Neural progenitor cell (in vitro differentiated cells): ENCODE results near the gene PLBD1. TPM values are rescaled to one million over a fixed set of nuclear protein-coding genes. Genes with fewer than 3 reads are reported as not detected.

ENCODE experiments used
- DNase-seq: peaks from one replicate; pipeline ENCODE4 v3.0.0-alpha.2; 2016; ENCODE audit warnings: low spot score
- H2AFZ ChIP-seq: fragments of 200-600 bp; sonication (generic); replicated peaks from 2 replicates; pipeline ENCODE4 v1.6.1; 2016; ENCODE audit warnings: antibody characterized with exemption
- H3F3A ChIP-seq: fragments of 200-600 bp; sonication (generic); 2 replicates; pipeline ENCODE4 v1.6.1; 2016; ENCODE audit warnings: antibody characterized with exemption, low read depth
- H3K27ac ChIP-seq: fragments of 200-600 bp; sonication (generic); 2 replicates; pipeline ENCODE4 v1.5.1; 2016; ENCODE audit warnings: mild to moderate bottlenecking
- H3K27me3 ChIP-seq: fragments of 200-600 bp; sonication (generic); 2 replicates; pipeline ENCODE4 v1.6.1; 2016; ENCODE audit warnings: mild to moderate bottlenecking, moderate library complexity
- H3K36me3 ChIP-seq: fragments of 200-600 bp; sonication (generic); 2 replicates; pipeline ENCODE4 v1.5.1; 2016
- H3K4me1 ChIP-seq: fragments of 200-600 bp; sonication (generic); 2 replicates; pipeline ENCODE4 v1.6.1; 2016; ENCODE audit warnings: mixed run types
- H3K4me2 ChIP-seq: fragments of 200-600 bp; sonication (generic); 2 replicates; pipeline ENCODE4 v1.6.1; 2016
- H3K4me3 ChIP-seq: fragments of 200-600 bp; sonication (generic); 2 replicates; pipeline ENCODE4 v1.5.1; 2016
- H3K79me2 ChIP-seq: fragments of 200-600 bp; sonication (generic); 2 replicates; pipeline ENCODE4 v1.6.1; 2016; ENCODE audit warnings: low read depth
- H3K9ac ChIP-seq: fragments of 200-600 bp; sonication (generic); 2 replicates; pipeline ENCODE4 v1.6.1; 2016
- H3K9me3 ChIP-seq: fragments of 200-600 bp; sonication (generic); 2 replicates; pipeline ENCODE4 v1.5.1; 2016; ENCODE audit warnings: low read depth
- H4K20me1 ChIP-seq: fragments of 200-600 bp; sonication (generic); 2 replicates; pipeline ENCODE4 v1.6.1; 2016; ENCODE audit warnings: low read depth
- H3K27ac Mint-ChIP-seq: 3 replicates; pipeline ENCODE4 v1.8.0; 2021; ENCODE audit warnings: mixed read lengths
- H3K27me3 Mint-ChIP-seq: 2 replicates; pipeline ENCODE4 v1.8.0; 2022; ENCODE audit warnings: low read depth, mild to moderate bottlenecking, inconsistent platforms, moderate library complexity, mixed read lengths; ENCODE audit not compliant: insufficient read depth
- H3K36me3 Mint-ChIP-seq: 3 replicates; pipeline ENCODE4 v1.8.0; 2021; ENCODE audit warnings: mixed read lengths
- H3K4me1 Mint-ChIP-seq: 3 replicates; pipeline ENCODE4 v1.8.0; 2021; ENCODE audit warnings: mixed read lengths
- H3K4me3 Mint-ChIP-seq: 3 replicates; pipeline ENCODE4 v1.8.0; 2021; ENCODE audit warnings: mild to moderate bottlenecking, moderate library complexity, mixed read lengths
- H3K9me3 Mint-ChIP-seq: 3 replicates; pipeline ENCODE4 v1.8.0; 2020; ENCODE audit warnings: mixed read lengths
- EZH2 ChIP-seq: fragments of 200-600 bp; sonication (generic); IDR thresholded peaks from 2 replicates; pipeline ENCODE4 v1.6.1; 2017; ENCODE audit warnings: antibody characterized with exemption, mild to moderate bottlenecking, moderate library complexity
- EZH2phosphoT487 ChIP-seq: fragments of 200-600 bp; sonication (generic); IDR thresholded peaks from 2 replicates; pipeline ENCODE4 v1.6.1; 2017; ENCODE audit warnings: antibody characterized with exemption
- total RNA-seq: library from RNA; depleted of rRNA; stranded (reverse); fragments of >200 nt; gene quantifications from 2 replicates; pipeline ENCODE4 v1.2.3, GENCODE V29; 2015; ENCODE audit warnings: low replicate concordance
- TF ChIP-seq, protein P1 (sequence below): fragments of 200-600 bp; sonication (generic); IDR thresholded peaks from 2 replicates; pipeline ENCODE4 v1.5.1; 2017; ENCODE audit warnings: antibody characterized with exemption, mild to moderate bottlenecking

Gene PLBD1
- total RNA-seq, 1 donor from 2014 or later, result 5.4 TPM

DNA sequence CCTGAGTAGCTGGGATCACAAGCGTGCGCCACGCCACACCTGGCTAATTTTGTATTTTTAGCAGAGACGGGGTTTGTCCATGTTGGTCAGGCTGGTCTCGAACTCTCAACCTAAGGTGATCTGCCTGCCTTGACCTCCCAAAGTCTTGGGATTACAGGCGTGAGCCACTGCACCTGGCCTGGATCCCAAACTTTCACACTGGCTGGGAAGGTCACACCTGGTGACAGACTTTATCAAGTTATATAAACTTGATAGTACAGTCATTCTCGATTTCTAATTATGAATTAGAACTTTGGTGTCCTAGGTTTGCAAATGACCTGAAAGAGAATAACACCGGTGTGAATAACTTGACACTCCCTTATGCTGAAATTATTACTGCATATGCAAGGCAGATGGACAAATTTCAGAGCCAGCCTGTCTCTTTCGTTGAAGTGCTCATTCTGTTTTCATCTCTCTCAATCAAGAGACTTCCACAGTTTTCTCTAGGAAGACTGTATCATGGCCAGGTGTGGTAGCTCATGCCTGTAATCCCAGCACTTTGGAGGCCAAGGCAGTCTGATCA lies 5.9 kb downstream of the PLBD1 start:
- Histone ChIP-seq H3K4me1 (no peaks in the 10 kb centered on the region), H2AFZ (no peak overlapping the region), H4K20me1 (no peaks in the 10 kb centered on the region), H3K9ac (no peak overlapping the region), H3K79me2 (no peaks in the 10 kb centered on the region), H3F3A (no peaks in the 10 kb centered on the region), H3K27me3 (peaks cover 8% of the 10 kb centered on the region), H3K36me3 (no peaks in the 10 kb centered on the region), H3K9me3 (no peaks in the 10 kb centered on the region), H3K4me2 (no peak overlapping the region), H3K4me3 (no peak overlapping the region), H3K27ac (no peak overlapping the region)
- Mint-ChIP-seq H3K27me3 (peaks cover 3% of the 10 kb centered on the region), H3K27ac (no peak overlapping the region), H3K4me1 (no peaks in the 10 kb centered on the region), H3K9me3 (peaks cover 2% of the 10 kb centered on the region), H3K4me3 (no peak overlapping the region), H3K36me3 (no peaks in the 10 kb centered on the region)
- TF ChIP-seq, protein P1, sequence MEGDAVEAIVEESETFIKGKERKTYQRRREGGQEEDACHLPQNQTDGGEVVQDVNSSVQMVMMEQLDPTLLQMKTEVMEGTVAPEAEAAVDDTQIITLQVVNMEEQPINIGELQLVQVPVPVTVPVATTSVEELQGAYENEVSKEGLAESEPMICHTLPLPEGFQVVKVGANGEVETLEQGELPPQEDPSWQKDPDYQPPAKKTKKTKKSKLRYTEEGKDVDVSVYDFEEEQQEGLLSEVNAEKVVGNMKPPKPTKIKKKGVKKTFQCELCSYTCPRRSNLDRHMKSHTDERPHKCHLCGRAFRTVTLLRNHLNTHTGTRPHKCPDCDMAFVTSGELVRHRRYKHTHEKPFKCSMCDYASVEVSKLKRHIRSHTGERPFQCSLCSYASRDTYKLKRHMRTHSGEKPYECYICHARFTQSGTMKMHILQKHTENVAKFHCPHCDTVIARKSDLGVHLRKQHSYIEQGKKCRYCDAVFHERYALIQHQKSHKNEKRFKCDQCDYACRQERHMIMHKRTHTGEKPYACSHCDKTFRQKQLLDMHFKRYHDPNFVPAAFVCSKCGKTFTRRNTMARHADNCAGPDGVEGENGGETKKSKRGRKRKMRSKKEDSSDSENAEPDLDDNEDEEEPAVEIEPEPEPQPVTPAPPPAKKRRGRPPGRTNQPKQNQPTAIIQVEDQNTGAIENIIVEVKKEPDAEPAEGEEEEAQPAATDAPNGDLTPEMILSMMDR, result no peak
- TF ChIP-seq EZH2, result no peak
- TF ChIP-seq EZH2phosphoT487, result no peak
- DNase-seq, result no peak

- Histone ChIP-seq H3K79me2 (no peaks in the 10 kb centered on the region), H3F3A (no peaks in the 10 kb centered on the region), H3K36me3 (no peaks in the 10 kb centered on the region), H3K9me3 (no peaks in the 10 kb centered on the region), H3K27me3 (peaks cover under 1% of the 10 kb centered on the region), H4K20me1 (no peaks in the 10 kb centered on the region), H3K9ac (no peak overlapping the region), H3K4me3 (no peak overlapping the region), H3K27ac (no peak overlapping the region), H2AFZ (no peak overlapping the region), H3K4me2 (no peak overlapping the region), H3K4me1 (no peaks in the 10 kb centered on the region)
- Mint-ChIP-seq H3K27ac (no peak overlapping the region), H3K36me3 (no peaks in the 10 kb centered on the region), H3K4me1 (no peaks in the 10 kb centered on the region), H3K9me3 (peaks cover 2% of the 10 kb centered on the region), H3K4me3 (no peak overlapping the region), H3K27me3 (peaks cover 1% of the 10 kb centered on the region)
- DNase-seq, result no peak
- TF ChIP-seq EZH2phosphoT487 (no peak), EZH2 (no peak)
- TF ChIP-seq, protein P1, result no peak
Observed at GRCh38 chr12:14560904-14561574, 6.6 kb downstream of the PLBD1 start.

DNA sequence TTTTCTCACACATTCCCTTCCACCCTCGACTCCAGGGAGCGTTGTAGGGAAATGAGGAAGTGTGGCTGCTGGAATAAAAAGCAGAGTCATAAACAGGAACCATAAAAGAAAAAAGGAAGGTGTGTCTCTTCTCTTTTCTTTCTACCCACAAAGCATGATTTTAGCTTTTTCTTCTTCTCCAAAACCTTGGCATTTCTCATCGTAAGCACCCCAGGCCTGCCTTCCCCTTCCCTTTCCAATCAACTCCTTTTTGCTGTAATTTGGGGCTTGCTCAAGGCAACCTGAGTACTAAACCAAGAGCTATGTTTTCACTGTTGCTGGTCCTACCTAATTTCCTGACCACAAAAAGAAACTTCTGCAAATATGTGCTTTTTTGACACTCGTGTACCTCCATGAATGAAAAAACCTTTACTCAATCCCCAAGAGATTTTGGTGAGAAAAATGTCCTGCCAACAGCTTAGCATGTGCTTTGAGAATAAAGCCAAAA lies 9.2 kb downstream of the PLBD1 start:
- Mint-ChIP-seq H3K4me1 (no peaks in the 10 kb centered on the region), H3K36me3 (no peaks in the 10 kb centered on the region), H3K27ac (no peak overlapping the region), H3K9me3 (peaks cover 2% of the 10 kb centered on the region), H3K4me3 (no peak overlapping the region), H3K27me3 (no peaks in the 10 kb centered on the region)
- no peaks in the 10 kb centered on the region for H3K36me3 ChIP-seq
- H3K27me3 ChIP-seq, result no peaks in the 10 kb centered on the region
- H3K79me2 ChIP-seq, result no peaks in the 10 kb centered on the region
- no peaks in the 10 kb centered on the region for H3F3A ChIP-seq
- no peak for DNase-seq
- no peak overlapping the region for H3K4me2 ChIP-seq
- TF ChIP-seq, protein P1, result no peak
- no peak for TF ChIP-seq EZH2
- TF ChIP-seq EZH2phosphoT487, result no peak
- H3K9ac ChIP-seq, result no peak overlapping the region
- H3K4me3 ChIP-seq, result no peak overlapping the region
- H3K4me1 ChIP-seq, result no peaks in the 10 kb centered on the region
- no peak overlapping the region for H3K27ac ChIP-seq
- H4K20me1 ChIP-seq, result no peaks in the 10 kb centered on the region
- H3K9me3 ChIP-seq, result no peaks in the 10 kb centered on the region
- no peak overlapping the region for H2AFZ ChIP-seq
